ENCODE results near the gene PPL. TPM values are rescaled to one million over a fixed set of nuclear protein-coding genes. Genes with fewer than 3 reads are reported as not detected.

PPL gene
- total and polyA plus RNA-seq, 8 donors = 10.4 to 27.2 (median 14.6) TPM

GRCh38 chr16:4893103-4893862 is 43.7 kb downstream of the PPL start:
- Histone ChIP-seq H3K4me1 (no peaks in the 10 kb centered on the region), H3K27me3 (no peaks in the 10 kb centered on the region), H3K4me3 (no peak overlapping the region), H3K36me3 (peaks cover 0 to 27% (median 0%) of the 10 kb centered on the region in 3 donors), H3K9me3 (no peaks in the 10 kb centered on the region), H3K27ac (no peak overlapping the region)
- DNase-seq (no peak), FAIRE-seq (no peak), ATAC-seq (peak in 1 of 4 donors; percentile 16)
- intact Hi-C loops (cut with DNase I) = no loop called here
- no peak for TF ChIP-seq CTCF (IDR thresholded peaks at IDR 0.05)
- 88 to 93% methylated on average over 26 of the region's 26 CpGs for WGBS, 2 donors

GRCh38 chr16:4892361-4893102 is 44.4 kb downstream of the PPL start:
- H3K4me3 ChIP-seq = no peak overlapping the region
- H3K4me1 ChIP-seq = no peaks in the 10 kb centered on the region
- H3K9me3 ChIP-seq = no peaks in the 10 kb centered on the region
- WGBS, 2 donors = 73 to 77% methylated on average over 23 of the region's 23 CpGs
- H3K27ac ChIP-seq = no peak overlapping the region
- TF ChIP-seq CTCF (IDR thresholded peaks at IDR 0.05) = no peak
- intact Hi-C loops (cut with DNase I) = no loop called here
- ATAC-seq (peak in 2 of 4 donors; percentile 17 to 36), DNase-seq (no peak), FAIRE-seq (no peak)
- peaks cover 0 to 31% (median 0%) of the 10 kb centered on the region in 3 donors for H3K36me3 ChIP-seq
- H3K27me3 ChIP-seq = no peaks in the 10 kb centered on the region

GRCh38 chr16:4891886-4892216 is 45.1 kb downstream of the PPL start:
- DNase-seq (no peak), FAIRE-seq (no peak), ATAC-seq (peak in 1 of 4 donors; percentile 3)
- Histone ChIP-seq H3K4me1 (no peaks in the 10 kb centered on the region), H3K9me3 (no peaks in the 10 kb centered on the region), H3K27ac (no peak overlapping the region), H3K4me3 (no peak overlapping the region), H3K36me3 (peaks cover 0 to 35% (median 0%) of the 10 kb centered on the region in 3 donors), H3K27me3 (no peaks in the 10 kb centered on the region)
- intact Hi-C loops (cut with DNase I) = no loop called here
- WGBS, 2 donors = 77 to 82% methylated on average over 12 of the region's 12 CpGs
- no peak for TF ChIP-seq CTCF (IDR thresholded peaks at IDR 0.05)

- H3K4me3 ChIP-seq = no peak overlapping the region
- TF ChIP-seq CTCF (IDR thresholded peaks at IDR 0.05) = no peak
- DNase-seq (no peak), FAIRE-seq (no peak), ATAC-seq (no peak)
- no peak overlapping the region for H3K27ac ChIP-seq
- H3K9me3 ChIP-seq = no peaks in the 10 kb centered on the region
- H3K36me3 ChIP-seq = peaks cover 0 to 40% (median 0%) of the 10 kb centered on the region in 3 donors
- no peaks in the 10 kb centered on the region for H3K4me1 ChIP-seq
- no peaks in the 10 kb centered on the region for H3K27me3 ChIP-seq
- WGBS, 2 donors = 91 to 93% methylated on average over 16 of the region's 16 CpGs
- intact Hi-C loops (cut with DNase I) = no loop called here
Measured at GRCh38 chr16:4891097-4891885, 45.7 kb downstream of the PPL start.
